Endothelial cell (in vitro differentiated cells): ENCODE data around the gene TRIM38. TPM values are rescaled to one million over a fixed set of nuclear protein-coding genes. Genes with fewer than 3 reads are reported as not detected.
A peak's percentile ranks its signal among the peaks of the same experiment; 100 is the strongest.

Experiments
- DNase-seq: peaks from one replicate; pipeline ENCODE4 v3.0.0; 2021; ENCODE audit warnings: low spot score
- H3K27ac Mint-ChIP-seq: one replicate; pipeline ENCODE4 v1.8.0; 2021; ENCODE audit warnings: mixed read lengths, inconsistent platforms; ENCODE audit not compliant: unreplicated experiment
- H3K27me3 Mint-ChIP-seq: one replicate; pipeline ENCODE4 v1.8.0; 2021; ENCODE audit warnings: mild to moderate bottlenecking, moderate library complexity, mixed read lengths, inconsistent platforms; ENCODE audit not compliant: unreplicated experiment
- H3K36me3 Mint-ChIP-seq: one replicate; pipeline ENCODE4 v1.8.0; 2021; ENCODE audit warnings: mild to moderate bottlenecking, low read depth, mixed read lengths, inconsistent platforms; ENCODE audit not compliant: unreplicated experiment
- H3K4me1 Mint-ChIP-seq: one replicate; pipeline ENCODE4 v1.8.0; 2021; ENCODE audit warnings: mild to moderate bottlenecking, mixed read lengths, inconsistent platforms; ENCODE audit not compliant: unreplicated experiment
- H3K4me3 Mint-ChIP-seq: one replicate; pipeline ENCODE4 v1.8.0; 2021; ENCODE audit warnings: mild to moderate bottlenecking, mixed read lengths, inconsistent platforms; ENCODE audit not compliant: unreplicated experiment
- H3K9me3 Mint-ChIP-seq: one replicate; pipeline ENCODE4 v1.8.0; 2021; ENCODE audit warnings: mixed read lengths, inconsistent platforms; ENCODE audit not compliant: unreplicated experiment
- total RNA-seq: library from RNA; stranded (reverse); fragmentation: NEBNext Ultra II Directional; extraction: Animal tissue kit (Norgen Biotek cat#: 25700); gene quantifications from one replicate; pipeline ENCODE4 v1.2.1, GENCODE V29; 2021; ENCODE audit not compliant: unreplicated experiment
- TF ChIP-seq, protein P1 (sequence below): fragments of 200-600 bp; sonication (generic); IDR thresholded peaks from one replicate; pipeline ENCODE4 v1.5.0; 2021; ENCODE audit warnings: antibody characterized with exemption; ENCODE audit not compliant: unreplicated experiment

Gene TRIM38
- total RNA-seq, 1 donor from 2014 or later, result 3.8 TPM

DNA sequence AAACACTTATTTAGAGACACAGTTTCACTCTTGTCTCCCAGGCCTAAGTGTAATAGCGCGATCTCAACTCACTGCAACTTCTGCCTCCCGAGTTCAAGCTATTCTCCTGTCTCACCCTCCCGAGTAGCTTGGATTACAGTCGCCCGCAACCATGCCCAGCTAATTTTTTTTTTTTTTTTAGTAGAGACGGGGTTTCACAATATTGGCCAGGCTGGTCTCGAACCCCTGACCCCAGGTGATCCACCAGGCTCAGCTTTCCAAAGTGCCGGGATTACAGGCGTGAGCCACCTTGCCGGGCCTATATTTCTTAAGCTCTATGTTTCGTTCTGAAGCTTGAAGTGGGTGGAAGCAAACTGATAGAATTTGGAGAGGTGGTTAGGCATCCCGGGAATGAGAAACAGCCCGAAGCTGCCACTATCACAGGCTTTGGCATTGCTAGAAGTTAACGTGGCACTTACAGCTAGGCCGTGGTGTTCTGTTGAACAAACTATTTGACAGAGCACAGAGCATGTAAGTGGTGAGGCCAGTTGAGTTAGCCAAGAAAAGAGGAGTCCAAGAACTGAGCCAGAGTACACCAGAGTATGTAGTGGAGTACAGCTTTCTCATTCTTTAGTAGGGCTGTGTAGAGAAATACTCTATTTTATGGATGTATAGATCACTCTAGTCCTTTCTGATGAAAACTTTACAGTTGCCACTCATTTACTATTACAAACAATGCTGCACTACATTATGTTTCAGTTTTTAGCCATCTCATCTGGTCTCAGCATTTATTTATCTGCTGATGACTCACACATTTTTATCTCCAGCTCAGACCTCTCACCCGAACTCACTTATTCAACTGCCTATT, 62.7 kb downstream of the TRIM38 start:
- no peaks in the 10 kb centered on the region for H3K9me3 Mint-ChIP-seq
- H3K27me3 Mint-ChIP-seq, result peaks cover 10% of the 10 kb centered on the region

DNA sequence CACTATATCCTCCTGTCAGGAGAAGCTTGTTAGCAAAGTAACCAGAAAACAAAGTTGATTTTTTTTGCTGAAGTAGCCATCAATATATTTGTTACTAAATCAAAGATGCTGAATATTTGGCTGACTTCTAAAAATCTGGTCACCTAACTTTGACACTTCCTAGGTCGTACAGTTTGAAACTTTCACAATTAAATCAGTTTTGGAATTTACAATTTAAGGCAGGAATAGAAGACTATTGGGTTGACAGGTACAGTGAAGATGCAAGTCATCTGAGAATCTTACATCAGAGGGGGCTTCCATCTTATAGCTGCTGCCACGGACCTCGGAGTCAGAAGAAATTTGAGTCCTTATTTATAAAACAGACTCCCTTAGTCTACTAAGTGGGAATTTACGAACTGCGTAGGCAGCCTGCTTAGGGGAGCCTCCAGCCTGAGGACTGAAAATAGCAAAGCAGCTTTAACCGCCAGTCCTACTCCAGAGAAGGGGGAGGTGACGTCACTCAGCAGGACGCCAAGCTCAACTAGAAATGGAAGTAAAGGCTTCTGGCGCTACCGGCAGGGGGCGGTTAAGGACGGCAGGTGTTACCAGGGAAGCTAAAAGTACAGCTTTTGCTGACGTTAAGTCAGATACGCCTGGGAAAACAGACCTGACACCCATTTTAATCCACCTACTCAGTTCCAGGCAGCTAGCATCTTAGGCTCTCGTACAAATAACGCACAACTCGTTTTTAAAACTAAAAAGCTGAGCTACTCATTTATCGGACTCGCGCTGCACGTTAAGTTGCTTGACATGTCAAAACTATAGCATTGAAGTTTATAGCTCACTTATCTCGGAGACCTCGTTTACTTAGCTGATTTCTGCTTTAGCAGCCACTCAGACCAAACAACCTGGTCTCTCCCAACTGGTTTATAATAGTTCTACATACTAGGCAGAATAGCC, 63.6 kb downstream of the TRIM38 start:
- peaks cover 5% of the 10 kb centered on the region for H3K27me3 Mint-ChIP-seq
- H3K27ac Mint-ChIP-seq, result peak overlapping the region; percentile 93
- peaks cover 22% of the 10 kb centered on the region for H3K4me1 Mint-ChIP-seq
- TF ChIP-seq, protein P1, sequence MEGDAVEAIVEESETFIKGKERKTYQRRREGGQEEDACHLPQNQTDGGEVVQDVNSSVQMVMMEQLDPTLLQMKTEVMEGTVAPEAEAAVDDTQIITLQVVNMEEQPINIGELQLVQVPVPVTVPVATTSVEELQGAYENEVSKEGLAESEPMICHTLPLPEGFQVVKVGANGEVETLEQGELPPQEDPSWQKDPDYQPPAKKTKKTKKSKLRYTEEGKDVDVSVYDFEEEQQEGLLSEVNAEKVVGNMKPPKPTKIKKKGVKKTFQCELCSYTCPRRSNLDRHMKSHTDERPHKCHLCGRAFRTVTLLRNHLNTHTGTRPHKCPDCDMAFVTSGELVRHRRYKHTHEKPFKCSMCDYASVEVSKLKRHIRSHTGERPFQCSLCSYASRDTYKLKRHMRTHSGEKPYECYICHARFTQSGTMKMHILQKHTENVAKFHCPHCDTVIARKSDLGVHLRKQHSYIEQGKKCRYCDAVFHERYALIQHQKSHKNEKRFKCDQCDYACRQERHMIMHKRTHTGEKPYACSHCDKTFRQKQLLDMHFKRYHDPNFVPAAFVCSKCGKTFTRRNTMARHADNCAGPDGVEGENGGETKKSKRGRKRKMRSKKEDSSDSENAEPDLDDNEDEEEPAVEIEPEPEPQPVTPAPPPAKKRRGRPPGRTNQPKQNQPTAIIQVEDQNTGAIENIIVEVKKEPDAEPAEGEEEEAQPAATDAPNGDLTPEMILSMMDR, result peak; percentile 82
- DNase-seq, result peak; percentile 92
- peaks cover 4% of the 10 kb centered on the region for H3K36me3 Mint-ChIP-seq
- H3K4me3 Mint-ChIP-seq, result peak overlapping the region; percentile 97
- no peaks in the 10 kb centered on the region for H3K9me3 Mint-ChIP-seq

More for the DNA sequence above, 62.7 kb downstream of the TRIM38 start:
- TF ChIP-seq, protein P1, result no peak
- Mint-ChIP-seq H3K36me3 (peaks cover 4% of the 10 kb centered on the region), H3K27ac (peak overlapping the region; percentile 93), H3K4me1 (peaks cover 21% of the 10 kb centered on the region), H3K4me3 (peak overlapping the region; percentile 97)
- no peak for DNase-seq

DNA sequence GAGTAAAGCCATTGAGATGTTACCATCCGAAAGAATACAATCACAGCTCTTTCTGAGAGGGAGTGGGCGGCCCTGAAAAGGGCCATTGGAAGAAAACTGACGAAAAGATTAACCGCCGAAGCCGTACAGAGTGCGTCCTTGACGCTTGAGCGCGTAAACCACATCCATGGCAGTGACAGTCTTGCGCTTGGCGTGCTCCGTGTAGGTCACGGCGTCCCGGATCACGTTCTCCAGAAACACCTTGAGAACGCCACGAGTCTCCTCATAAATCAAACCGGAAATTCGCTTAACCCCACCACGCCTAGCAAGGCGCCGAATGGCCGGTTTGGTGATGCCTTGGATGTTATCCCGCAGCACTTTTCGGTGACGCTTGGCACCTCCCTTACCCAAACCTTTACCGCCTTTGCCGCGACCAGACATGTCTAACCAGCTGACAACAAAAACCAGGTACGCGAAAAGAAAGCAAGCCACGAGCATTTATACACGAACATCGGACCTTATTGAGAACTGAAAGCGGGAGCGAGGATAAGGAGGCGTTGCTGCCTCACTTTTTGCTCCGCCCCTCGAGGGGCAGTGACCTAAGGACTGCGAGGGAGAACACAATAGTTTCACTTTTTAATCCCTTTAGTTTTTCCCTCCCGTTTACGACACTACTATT, 64.4 kb downstream of the TRIM38 start:
- Mint-ChIP-seq H3K27ac (peak overlapping the region; percentile 93), H3K36me3 (no peaks in the 10 kb centered on the region), H3K4me1 (peaks cover 22% of the 10 kb centered on the region), H3K27me3 (peaks cover under 1% of the 10 kb centered on the region), H3K9me3 (no peaks in the 10 kb centered on the region), H3K4me3 (peak overlapping the region; percentile 97)
- TF ChIP-seq, protein P1, result no peak
- peak; percentile 76 for DNase-seq

DNA sequence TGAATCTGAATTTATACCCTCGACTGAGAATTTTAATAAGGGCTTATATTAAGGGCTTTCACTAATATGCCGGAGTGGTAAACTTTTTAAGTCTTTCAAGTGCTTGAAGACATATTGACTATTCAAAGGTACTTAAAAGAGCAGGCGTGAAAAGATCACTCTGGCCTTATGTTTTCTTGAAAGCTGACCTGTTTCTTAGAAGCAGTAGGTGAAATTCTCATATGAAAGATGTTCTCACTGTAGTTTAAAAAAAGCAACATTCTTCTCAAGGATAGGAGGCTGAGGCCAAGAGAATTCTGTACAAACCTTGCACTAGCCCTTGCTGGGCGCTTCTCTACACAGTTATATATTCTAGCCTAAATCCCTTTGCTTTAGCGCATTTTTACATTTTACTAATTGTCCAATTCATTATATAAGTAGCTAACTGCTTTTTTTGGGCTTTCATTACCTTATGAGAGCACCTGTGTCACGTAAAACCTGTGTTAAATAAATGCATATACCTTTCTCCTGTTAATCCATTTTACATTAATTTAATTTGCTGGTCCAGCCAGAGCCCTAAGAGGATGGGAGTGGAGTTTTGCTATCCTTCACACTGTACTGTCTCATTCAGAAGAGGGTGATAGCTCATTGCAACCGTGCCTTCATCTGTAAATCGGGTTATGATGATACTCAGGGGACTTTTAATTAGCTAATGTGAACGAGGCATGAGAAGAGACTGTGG, 65.0 kb downstream of the TRIM38 start:
- DNase-seq, result no peak
- H3K9me3 Mint-ChIP-seq, result no peaks in the 10 kb centered on the region
- H3K4me3 Mint-ChIP-seq, result peak overlapping the region; percentile 97
- peaks cover 21% of the 10 kb centered on the region for H3K4me1 Mint-ChIP-seq
- H3K27ac Mint-ChIP-seq, result peak overlapping the region; percentile 93
- no peaks in the 10 kb centered on the region for H3K36me3 Mint-ChIP-seq
- TF ChIP-seq, protein P1, result no peak
- H3K27me3 Mint-ChIP-seq, result peaks cover 1% of the 10 kb centered on the region
